HL-60 (cell line): ENCODE results near the gene MTHFD2L.

Source experiments
- DNase-seq, 2 experiments: peaks; one replicate each; pipeline ENCODE4 v3.0.0-alpha.2; 2010 to 2020; ENCODE audit warnings: low read depth in 1 of 2, low spot score in 1 of 2
- H3K27ac ChIP-seq: fragments of 250-450 bp; sonication (Bioruptor Pico); replicated peaks from 2 replicates; pipeline ENCODE4 v1.5.1; 2020; ENCODE audit warnings: mild to moderate bottlenecking, moderate library complexity
- H3K27me3 ChIP-seq: fragments of 250-450 bp; sonication (Bioruptor Pico); 2 replicates; pipeline ENCODE4 v1.5.1; 2021; ENCODE audit warnings: mild to moderate bottlenecking, moderate library complexity; ENCODE audit not compliant: insufficient read depth, poor library complexity, severe bottlenecking
- H3K4me3 ChIP-seq: replicated peaks from 2 replicates; pipeline ENCODE4 v1.5.1; 2011; ENCODE audit warnings: mild to moderate bottlenecking, control low read depth, low read length; ENCODE audit not compliant: insufficient read depth
- CTCF ChIP-seq: IDR thresholded peaks from one replicate; pipeline ENCODE4 v1.5.1; 2011; ENCODE audit warnings: low read length, control low read depth, inconsistent platforms; ENCODE audit not compliant: insufficient read depth
- GABPA ChIP-seq: IDR thresholded peaks from 2 replicates; pipeline ENCODE4 v1.6.1; 2012; ENCODE audit warnings: low read depth
- POLR2AphosphoS5 ChIP-seq: IDR thresholded peaks from 2 replicates; pipeline ENCODE4 v1.6.1; 2012; ENCODE audit warnings: low read depth
- REST ChIP-seq: IDR thresholded peaks from 2 replicates; pipeline ENCODE4 v1.6.1; 2012; ENCODE audit warnings: low read depth; ENCODE audit not compliant: insufficient replicate concordance
- SPI1 ChIP-seq: IDR thresholded peaks from 2 replicates; pipeline ENCODE4 v1.6.1; 2012; ENCODE audit warnings: low read depth, mild to moderate bottlenecking, borderline replicate concordance

The MTHFD2L gene

GRCh38 chr4:74292111-74292870 lies 134.4 kb downstream of the MTHFD2L start:
- H3K27me3 ChIP-seq: no peaks in the 10 kb centered on the region
- H3K4me3 ChIP-seq: no peak overlapping the region
- DNase-seq: no peak
- H3K27ac ChIP-seq: no peak overlapping the region
- TF ChIP-seq CTCF (no peak), REST (no peak), POLR2AphosphoS5 (no peak), GABPA (no peak)

- Histone ChIP-seq H3K27me3 (no peaks in the 10 kb centered on the region), H3K4me3 (no peak overlapping the region), H3K27ac (no peak overlapping the region)
- TF ChIP-seq CTCF (no peak), POLR2AphosphoS5 (no peak), SPI1 (no peak), GABPA (no peak), REST (no peak)
- no peak for DNase-seq
Observed at GRCh38 chr4:74293558-74293957, 135.6 kb downstream of the MTHFD2L start.

- no peak overlapping the region for H3K27ac ChIP-seq
- H3K4me3 ChIP-seq: no peak overlapping the region
- H3K27me3 ChIP-seq: no peaks in the 10 kb centered on the region
- no peak for DNase-seq
- TF ChIP-seq SPI1 (no peak), REST (no peak), GABPA (no peak), CTCF (no peak), POLR2AphosphoS5 (no peak)
Observed at GRCh38 chr4:74294681-74295080, 136.8 kb downstream of the MTHFD2L start.
